ENCODE data around the gene KAT6B.
"Not testable (repeated sequence)": the region's sequence is repeated elsewhere in the genome, so short reads cannot be mapped to it uniquely, and the experiment has no call there.

The KAT6B gene

GRCh38 chr10:74863551-74863950, 37.2 kb downstream of the KAT6B start:
- no peak for DNase-seq

- DNase-seq = no peak
Measured at GRCh38 chr10:74867351-74867750, 41.0 kb downstream of the KAT6B start.

- DNase-seq = no peak
Measured at GRCh38 chr10:74868392-74868977, 42.1 kb downstream of the KAT6B start.

GRCh38 chr10:74869635-74870034, 43.2 kb downstream of the KAT6B start:
- DNase-seq = no peak

- DNase-seq = no peak
Measured at GRCh38 chr10:74870191-74870590, 43.8 kb downstream of the KAT6B start.

- no peak for DNase-seq
Measured at GRCh38 chr10:74871595-74872382, 45.4 kb downstream of the KAT6B start.

- DNase-seq = no peak
Measured at GRCh38 chr10:74873803-74874454, 47.5 kb downstream of the KAT6B start.

GRCh38 chr10:74874649-74875048, 48.2 kb downstream of the KAT6B start:
- DNase-seq = no peak

GRCh38 chr10:74875068-74875467, 48.7 kb downstream of the KAT6B start:
- no peak for DNase-seq

- no peak for DNase-seq
Measured at GRCh38 chr10:74875966-74876365, 49.6 kb downstream of the KAT6B start.

GRCh38 chr10:74877054-74877453, 50.7 kb downstream of the KAT6B start:
- not testable (repeated sequence) for DNase-seq

- DNase-seq = no peak
Measured at GRCh38 chr10:74877898-74878297, 51.5 kb downstream of the KAT6B start.

GRCh38 chr10:74880041-74880440, 53.6 kb downstream of the KAT6B start:
- DNase-seq = no peak

GRCh38 chr10:74881253-74881884, 55.0 kb downstream of the KAT6B start:
- DNase-seq = no peak

GRCh38 chr10:74882427-74882826, 56.0 kb downstream of the KAT6B start:
- DNase-seq = no peak

GRCh38 chr10:74882831-74883230, 56.4 kb downstream of the KAT6B start:
- DNase-seq = no peak

GRCh38 chr10:74883428-74883827, 57.0 kb downstream of the KAT6B start:
- DNase-seq = no peak

GRCh38 chr10:74887614-74888284, 61.3 kb downstream of the KAT6B start:
- no peak for DNase-seq

- no peak for DNase-seq
Measured at GRCh38 chr10:74888962-74889661, 62.7 kb downstream of the KAT6B start.

GRCh38 chr10:74889662-74889998, 63.2 kb downstream of the KAT6B start:
- no peak for DNase-seq

GRCh38 chr10:74890460-74890859, 64.1 kb downstream of the KAT6B start:
- DNase-seq = no peak

- DNase-seq = no peak
Measured at GRCh38 chr10:74891053-74891452, 64.7 kb downstream of the KAT6B start.

GRCh38 chr10:74892839-74893238, 66.4 kb downstream of the KAT6B start:
- no peak for DNase-seq

Data from activated CD4-positive, alpha-beta T cell treated with anti-CD3 and anti-CD28 coated beads for 1 hour (primary cell).